ENCODE data around the gene TMIGD2. TPM values are rescaled to one million over a fixed set of nuclear protein-coding genes. Genes with fewer than 3 reads are reported as not detected.
"Not testable (repeated sequence)": the region's sequence is repeated elsewhere in the genome, so short reads cannot be mapped to it uniquely, and the experiment has no call there.

TMIGD2 gene
- total RNA-seq (0.92 and 2.5 TPM in 2 replicates), polyA plus RNA-seq (0.84 and 2.9 TPM in 2 replicates)

- H3K27me3 ChIP-seq, result no peaks in the 10 kb centered on the region
- H3K36me3 ChIP-seq, result no peaks in the 10 kb centered on the region
- TF ChIP-seq CTCF (IDR thresholded peaks at IDR 0.05; ENCODE audit: low read depth, low read length), result no peak
- H3K4me1 ChIP-seq (ENCODE audit: low read depth), result peaks cover 6% of the 10 kb centered on the region
- DNase-seq (ENCODE audit: low read depth in 1 of 2, low spot score in 1 of 2), result no peak
- H3K9me3 ChIP-seq (ENCODE audit: low read depth), result no peaks in the 10 kb centered on the region
- no peak within 1 kb of the TSS for H3K4me3 ChIP-seq
- H3K27ac ChIP-seq, result peak within 1 kb of the TSS; percentile 57
Measured at GRCh38 chr19:4302243-4302640, at the start of gene TMIGD2. TSS of gene TMIGD2 (minus strand) at chr19:4302389. CDS start at chr19:4302385, 4 bp downstream.

- no peak for TF ChIP-seq CTCF (IDR thresholded peaks at IDR 0.05; ENCODE audit: low read depth, low read length)
Measured at GRCh38 chr19:4350726-4351125, 48.5 kb upstream of the TMIGD2 start.

GRCh38 chr19:4350111-4350510 lies 47.9 kb upstream of the TMIGD2 start:
- no peak overlapping the region for H3K4me3 ChIP-seq
- DNase-seq (ENCODE audit: low read depth in 1 of 2, low spot score in 1 of 2), result no peak
- H3K36me3 ChIP-seq, result peaks cover 4% of the 10 kb centered on the region
- TF ChIP-seq CTCF (IDR thresholded peaks at IDR 0.05; ENCODE audit: low read depth, low read length), result no peak
- no peaks in the 10 kb centered on the region for H3K4me1 ChIP-seq (ENCODE audit: low read depth)
- no peaks in the 10 kb centered on the region for H3K9me3 ChIP-seq (ENCODE audit: low read depth)
- no peak overlapping the region for H3K27ac ChIP-seq
- no peaks in the 10 kb centered on the region for H3K27me3 ChIP-seq

More at GRCh38 chr19:4350726-4351125, 48.5 kb upstream of the TMIGD2 start:
- Histone ChIP-seq H3K9me3 (ENCODE audit: low read depth) (no peaks in the 10 kb centered on the region), H3K4me3 (no peak overlapping the region), H3K36me3 (peaks cover 4% of the 10 kb centered on the region), H3K27me3 (no peaks in the 10 kb centered on the region), H3K27ac (no peak overlapping the region), H3K4me1 (ENCODE audit: low read depth) (no peaks in the 10 kb centered on the region)
- DNase-seq (ENCODE audit: low read depth in 1 of 2, low spot score in 1 of 2), result no peak

- H3K27ac ChIP-seq; H3K4me3 ChIP-seq; H3K4me1 ChIP-seq (ENCODE audit: low read depth); H3K36me3 ChIP-seq; H3K27me3 ChIP-seq; DNase-seq (ENCODE audit: low read depth in 1 of 2, low spot score in 1 of 2); H3K9me3 ChIP-seq (ENCODE audit: low read depth): not testable (repeated sequence)
Measured at GRCh38 chr19:4349225-4349624, 47.0 kb upstream of the TMIGD2 start.

DNA sequence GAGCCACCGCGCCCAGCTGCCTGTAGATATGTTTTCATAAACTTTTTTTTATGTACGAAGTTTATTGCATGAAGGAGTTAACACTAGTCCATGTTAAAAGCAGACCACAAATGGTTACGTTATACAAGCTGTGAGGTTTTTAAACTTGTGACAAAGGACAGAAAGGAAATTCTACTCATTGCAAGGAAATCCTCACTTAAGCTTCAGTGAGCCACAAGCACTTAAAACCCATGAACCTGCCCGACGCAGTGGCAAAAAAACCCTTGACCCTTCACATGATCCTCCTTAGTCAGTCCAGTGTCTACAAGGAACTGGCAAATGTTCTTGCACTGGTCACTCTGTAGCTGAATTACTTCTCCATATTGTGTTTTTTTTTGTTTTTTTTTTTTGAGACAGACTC lies 45.3 kb upstream of the TMIGD2 start:
- no peak for DNase-seq (ENCODE audit: low read depth in 1 of 2, low spot score in 1 of 2)
- no peak for TF ChIP-seq CTCF (IDR thresholded peaks at IDR 0.05; ENCODE audit: low read depth, low read length)
- no peaks in the 10 kb centered on the region for H3K27me3 ChIP-seq
- no peaks in the 10 kb centered on the region for H3K9me3 ChIP-seq (ENCODE audit: low read depth)
- H3K27ac ChIP-seq, result no peak overlapping the region
- no peak overlapping the region for H3K4me3 ChIP-seq
- H3K36me3 ChIP-seq, result peaks cover 4% of the 10 kb centered on the region
- no peaks in the 10 kb centered on the region for H3K4me1 ChIP-seq (ENCODE audit: low read depth)

GRCh38 chr19:4346020-4346383 lies 43.8 kb upstream of the TMIGD2 start:
- Histone ChIP-seq H3K9me3 (ENCODE audit: low read depth) (no peaks in the 10 kb centered on the region), H3K36me3 (peaks cover 4% of the 10 kb centered on the region), H3K4me1 (ENCODE audit: low read depth) (peaks cover 4% of the 10 kb centered on the region), H3K27me3 (no peaks in the 10 kb centered on the region), H3K4me3 (no peak overlapping the region), H3K27ac (no peak overlapping the region)
- no peak for TF ChIP-seq CTCF (IDR thresholded peaks at IDR 0.05; ENCODE audit: low read depth, low read length)
- DNase-seq (ENCODE audit: low read depth in 1 of 2, low spot score in 1 of 2), result no peak

All from cardiac muscle cell (in vitro differentiated cells and primary cell).